HFF-Myc (cell line): Measurements from ENCODE around the gene AUNIP.

ENCODE experiments used
- DNase-seq: peaks from one replicate; pipeline ENCODE4 v3.0.0-alpha.2; 2011; ENCODE audit warnings: low read depth; ENCODE audit errors: extremely low read depth
- H3K4me3 ChIP-seq: replicated peaks from 2 replicates; pipeline ENCODE4 v1.5.1; 2011; ENCODE audit warnings: low read depth, mild to moderate bottlenecking, control low read depth, low read length
- TF ChIP-seq, protein P1 (sequence below): IDR thresholded peaks from 2 replicates; pipeline ENCODE4 v1.5.1; 2012; ENCODE audit warnings: mild to moderate bottlenecking, low read depth, low read length, control low read depth; ENCODE audit errors: missing control alignments

AUNIP gene

DNA sequence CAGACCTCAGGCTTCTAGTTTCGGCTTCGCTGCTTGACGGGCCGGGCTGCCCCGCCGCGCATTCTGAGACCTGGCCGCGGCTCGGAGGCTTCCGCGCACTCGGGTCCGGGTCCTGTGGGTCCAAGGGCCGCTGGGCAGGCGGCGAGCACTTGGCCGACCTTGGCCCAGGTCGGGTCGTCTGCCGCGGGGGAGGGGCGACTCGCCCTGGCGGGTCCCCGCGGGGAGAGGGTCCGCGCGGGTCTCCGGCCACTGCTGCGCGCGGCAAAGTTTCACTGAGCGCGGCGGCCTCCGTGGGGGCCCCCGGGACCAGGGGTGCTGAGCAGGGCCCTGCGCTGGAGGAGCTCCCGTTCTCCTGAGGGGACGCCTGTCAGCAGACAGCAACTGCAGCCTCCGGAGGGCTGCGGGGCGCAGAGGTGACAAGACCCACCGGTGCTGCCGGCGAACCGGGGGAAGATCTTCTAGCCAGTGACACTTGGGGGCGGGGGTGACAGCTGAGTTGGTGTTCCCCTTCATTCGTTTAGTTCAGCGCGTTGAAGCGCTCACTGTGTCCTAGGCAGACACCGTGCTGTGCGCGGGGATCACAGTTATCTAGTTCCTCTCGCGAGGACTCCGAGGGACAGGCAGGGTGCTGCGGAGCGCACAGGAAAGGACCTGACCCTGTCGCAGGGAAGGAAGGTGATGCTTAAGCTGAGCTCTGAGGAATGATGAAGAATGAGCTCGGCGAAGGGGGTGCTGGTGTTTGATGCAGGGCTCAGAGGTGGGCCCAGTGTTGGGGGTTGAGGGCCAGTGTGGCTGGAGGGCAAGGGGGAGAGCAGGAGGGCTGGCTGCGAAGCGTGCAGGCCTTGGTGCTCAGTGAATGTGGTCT is 38.8 kb downstream of the AUNIP start:
- TF ChIP-seq, protein P1, sequence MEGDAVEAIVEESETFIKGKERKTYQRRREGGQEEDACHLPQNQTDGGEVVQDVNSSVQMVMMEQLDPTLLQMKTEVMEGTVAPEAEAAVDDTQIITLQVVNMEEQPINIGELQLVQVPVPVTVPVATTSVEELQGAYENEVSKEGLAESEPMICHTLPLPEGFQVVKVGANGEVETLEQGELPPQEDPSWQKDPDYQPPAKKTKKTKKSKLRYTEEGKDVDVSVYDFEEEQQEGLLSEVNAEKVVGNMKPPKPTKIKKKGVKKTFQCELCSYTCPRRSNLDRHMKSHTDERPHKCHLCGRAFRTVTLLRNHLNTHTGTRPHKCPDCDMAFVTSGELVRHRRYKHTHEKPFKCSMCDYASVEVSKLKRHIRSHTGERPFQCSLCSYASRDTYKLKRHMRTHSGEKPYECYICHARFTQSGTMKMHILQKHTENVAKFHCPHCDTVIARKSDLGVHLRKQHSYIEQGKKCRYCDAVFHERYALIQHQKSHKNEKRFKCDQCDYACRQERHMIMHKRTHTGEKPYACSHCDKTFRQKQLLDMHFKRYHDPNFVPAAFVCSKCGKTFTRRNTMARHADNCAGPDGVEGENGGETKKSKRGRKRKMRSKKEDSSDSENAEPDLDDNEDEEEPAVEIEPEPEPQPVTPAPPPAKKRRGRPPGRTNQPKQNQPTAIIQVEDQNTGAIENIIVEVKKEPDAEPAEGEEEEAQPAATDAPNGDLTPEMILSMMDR: no peak
- DNase-seq: no peak
- H3K4me3 ChIP-seq: peak overlapping the region; percentile 85

DNA sequence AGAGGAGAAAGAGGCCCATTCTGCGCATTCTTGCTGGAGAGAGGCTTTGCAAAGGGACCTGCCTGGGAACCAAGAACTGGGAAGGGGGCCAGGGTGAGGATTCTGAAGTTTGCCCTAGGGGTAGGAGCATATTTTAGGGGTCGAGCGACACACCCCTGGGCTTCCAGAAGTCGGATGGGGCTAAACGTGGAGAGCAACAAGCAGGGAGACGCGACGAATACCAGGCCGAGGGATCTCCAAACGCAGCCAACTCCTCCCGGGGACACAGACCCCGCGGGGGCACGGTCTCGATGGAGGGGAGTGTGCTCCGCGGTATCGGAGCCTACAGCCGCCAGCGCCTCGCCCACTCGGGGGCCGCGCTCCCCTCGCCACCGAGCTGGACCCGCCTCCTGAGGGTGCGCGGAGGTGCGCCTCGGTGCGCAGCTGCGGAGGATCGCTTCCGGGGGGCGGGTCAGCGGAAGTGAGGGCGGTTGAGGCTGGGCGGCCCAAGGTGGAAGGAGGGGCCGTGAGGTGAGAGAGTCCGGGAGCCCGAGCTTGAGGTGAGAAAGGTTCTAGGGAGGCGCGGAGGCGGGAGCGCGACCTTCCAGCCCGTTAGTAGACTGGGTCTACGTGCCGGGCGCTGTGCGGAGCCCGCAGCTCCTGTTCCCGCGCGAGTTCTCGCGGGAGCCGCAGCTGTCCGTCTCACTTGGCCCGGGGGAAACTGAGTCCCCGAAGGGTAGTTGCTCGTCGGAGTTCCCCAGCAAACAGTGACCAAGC is 39.6 kb downstream of the AUNIP start, which contains the start of gene MTFR1L:
MTFR1L (plus strand) TSS at position 464 of the 756 bp plus-strand sequence. CDS start 3,151 bp downstream, outside the sequence.
- H3K4me3 ChIP-seq: peak within 1 kb of the TSS; percentile 85
- DNase-seq: no peak
- TF ChIP-seq, protein P1: no peak

DNA sequence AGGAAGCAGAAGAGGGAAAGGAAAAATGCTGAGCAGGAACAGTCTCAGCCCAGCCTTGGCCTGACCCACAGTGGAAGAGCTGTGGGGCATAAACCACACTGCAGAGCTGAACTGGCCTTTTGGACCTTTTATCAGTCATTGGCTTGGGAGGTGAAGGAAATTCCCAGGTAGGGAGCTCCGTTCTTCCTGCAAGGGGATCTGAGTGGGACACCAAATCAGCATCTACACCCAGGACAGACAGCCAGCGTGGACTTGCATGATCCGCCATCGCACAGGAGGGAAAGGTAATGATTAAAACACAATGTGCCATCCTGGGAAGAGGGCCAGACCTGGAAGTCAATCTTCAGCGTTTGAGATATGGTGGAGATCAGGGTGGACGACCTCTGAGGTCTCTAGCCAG is 40.7 kb downstream of the AUNIP start:
- peak overlapping the region; percentile 85 for H3K4me3 ChIP-seq
- TF ChIP-seq, protein P1: no peak
- no peak for DNase-seq

DNA sequence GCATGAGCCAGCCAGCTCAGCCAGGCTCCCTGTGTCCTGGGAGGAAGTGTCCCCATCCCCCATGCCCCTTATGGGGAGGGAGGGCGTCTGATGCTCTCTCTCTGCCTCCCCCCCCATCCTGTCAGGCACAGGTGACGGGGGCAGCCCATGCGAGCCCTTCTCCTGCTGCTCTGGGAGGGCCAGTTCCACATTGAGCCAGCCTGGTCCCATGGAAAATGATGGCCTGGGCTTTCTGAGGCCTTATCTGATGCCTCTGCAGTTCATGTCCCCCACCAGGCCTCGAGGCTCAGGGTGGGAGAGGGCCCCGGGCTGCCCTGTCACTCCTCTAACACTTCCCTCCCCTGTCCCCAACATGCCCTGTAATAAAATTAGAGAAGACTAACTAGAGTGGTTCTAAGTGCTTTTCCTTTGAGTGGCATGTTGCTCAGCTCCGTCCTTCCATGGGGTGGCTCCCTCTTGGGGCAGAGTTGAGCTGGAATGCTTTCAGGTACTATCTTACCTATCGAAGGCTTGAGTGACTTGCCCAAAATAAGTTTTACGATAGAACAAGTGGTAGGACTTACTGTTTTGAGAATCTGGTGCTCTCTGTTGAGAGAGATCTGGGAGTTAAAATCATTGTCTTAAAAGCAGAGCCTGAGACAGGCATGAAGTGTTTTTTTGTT is 41.3 kb downstream of the AUNIP start:
- TF ChIP-seq, protein P1: peak; percentile 13
- no peak for DNase-seq
- H3K4me3 ChIP-seq: no peak overlapping the region

DNA sequence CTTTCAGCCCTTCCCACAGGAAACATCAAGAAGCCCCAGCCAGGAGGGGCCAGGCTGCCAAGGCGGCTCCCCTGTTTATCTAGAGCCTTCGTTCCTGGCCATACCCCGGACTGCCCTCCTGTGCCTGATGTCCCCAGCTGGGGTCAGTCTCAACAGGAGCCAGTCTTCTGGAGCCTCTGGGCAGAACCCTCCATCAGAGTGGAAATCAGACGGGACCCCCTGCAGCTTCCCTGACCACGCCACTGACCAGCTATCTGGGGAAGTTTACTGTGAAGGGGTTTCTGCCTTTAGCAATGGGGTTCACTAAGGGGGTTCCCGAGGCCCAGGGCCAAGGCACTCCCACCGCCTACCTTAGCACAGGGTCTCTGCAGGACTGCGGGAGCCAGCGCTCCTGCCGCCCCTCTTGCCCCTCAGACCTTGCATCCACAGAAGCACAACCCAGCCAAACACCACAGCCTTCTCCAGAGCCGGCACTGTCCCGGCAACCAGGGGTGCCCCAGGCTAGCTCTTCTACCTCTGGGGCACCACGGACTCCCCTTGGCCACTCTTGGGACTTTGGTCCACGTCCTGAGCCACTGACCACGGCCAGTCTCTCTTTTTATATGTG is 43.0 kb downstream of the AUNIP start:
- DNase-seq: no peak
- TF ChIP-seq, protein P1: no peak
- H3K4me3 ChIP-seq: no peak overlapping the region

DNA sequence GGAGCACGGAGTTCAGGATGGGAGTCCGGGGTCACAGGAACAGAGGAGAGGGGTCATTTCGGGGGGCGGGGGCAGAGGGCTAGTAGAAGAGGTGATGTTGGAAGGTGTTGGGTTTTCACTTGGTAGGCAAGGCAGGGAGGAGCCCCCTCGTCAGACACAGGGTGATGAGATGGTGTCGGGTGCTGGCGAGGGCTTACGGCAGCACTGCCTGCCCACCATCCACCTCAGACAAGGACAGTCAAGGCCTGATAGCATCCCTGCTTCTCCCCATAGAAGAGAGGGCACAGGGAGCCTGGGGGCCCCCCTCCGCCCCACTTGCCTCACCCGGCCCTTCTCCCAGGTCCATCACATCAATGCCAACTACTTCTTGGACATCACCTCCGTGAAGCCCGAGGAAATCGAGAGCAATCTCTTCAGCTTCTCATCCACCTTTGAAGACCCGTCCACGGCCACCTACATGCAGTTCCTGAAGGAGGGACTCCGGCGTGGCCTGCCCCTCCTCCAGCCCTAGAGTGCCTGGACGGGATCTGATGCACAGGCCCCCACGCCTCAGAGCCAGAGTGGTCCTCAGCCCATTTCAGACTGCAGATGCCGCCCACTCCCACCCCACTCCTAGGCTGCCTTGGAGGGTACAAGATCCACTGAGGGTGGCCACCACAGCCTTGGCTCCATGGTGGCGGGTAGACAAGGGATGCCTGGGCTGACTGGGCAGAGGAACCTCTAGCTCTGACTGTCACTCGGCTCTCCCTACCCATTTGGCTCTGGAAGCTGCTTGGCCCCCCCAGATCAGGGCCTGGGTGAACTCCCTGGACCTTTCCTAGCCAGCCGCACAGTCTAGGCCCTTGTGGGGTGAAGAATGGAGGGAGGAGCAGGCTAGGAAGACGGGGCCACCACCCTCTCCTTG is 43.8 kb downstream of the AUNIP start:
- TF ChIP-seq, protein P1: no peak
- no peak for DNase-seq
- H3K4me3 ChIP-seq: no peak overlapping the region
